IPS-15b (cell line): ENCODE results near the gene PTPDC1.
"Not testable (repeated sequence)": the region's sequence is repeated elsewhere in the genome, so short reads cannot be mapped to it uniquely, and the experiment has no call there.

Experiments
- H3K27me3 ChIP-seq: one replicate; pipeline ENCODE4 v1.6.1; 2013; ENCODE audit warnings: low read length; ENCODE audit not compliant: control insufficient read depth, insufficient read depth
- H3K36me3 ChIP-seq: one replicate; pipeline ENCODE4 v1.6.1; 2013; ENCODE audit warnings: low read length; ENCODE audit not compliant: control insufficient read depth, insufficient read depth
- H3K4me1 ChIP-seq: one replicate; pipeline ENCODE4 v1.6.1; 2013; ENCODE audit warnings: mild to moderate bottlenecking, low read length; ENCODE audit not compliant: control insufficient read depth, insufficient read depth
- H3K4me3 ChIP-seq: one replicate; pipeline ENCODE4 v1.5.1; 2013; ENCODE audit warnings: low read depth, low read length
- H3K9ac ChIP-seq: one replicate; pipeline ENCODE4 v1.6.1; 2013; ENCODE audit warnings: low read depth, mild to moderate bottlenecking, low read length
- H3K9me3 ChIP-seq: one replicate; pipeline ENCODE4 v1.6.1; 2013; ENCODE audit warnings: mild to moderate bottlenecking, low read length; ENCODE audit not compliant: control insufficient read depth, insufficient read depth

PTPDC1 gene

GRCh38 chr9:94079236-94079635 lies 5.0 kb upstream of the PTPDC1 start:
- Histone ChIP-seq H3K4me3 (no peak overlapping the region), H3K27me3 (no peaks in the 10 kb centered on the region), H3K4me1 (no peaks in the 10 kb centered on the region), H3K9me3 (no peaks in the 10 kb centered on the region), H3K36me3 (no peaks in the 10 kb centered on the region), H3K9ac (no peak overlapping the region)

GRCh38 chr9:94080249-94080648 lies 4.0 kb upstream of the PTPDC1 start:
- no peaks in the 10 kb centered on the region for H3K27me3 ChIP-seq
- H3K4me1 ChIP-seq = peaks cover 6% of the 10 kb centered on the region
- no peak overlapping the region for H3K4me3 ChIP-seq
- H3K9me3 ChIP-seq = no peaks in the 10 kb centered on the region
- H3K9ac ChIP-seq = no peak overlapping the region
- no peaks in the 10 kb centered on the region for H3K36me3 ChIP-seq

- Histone ChIP-seq H3K9ac (no peak overlapping the region), H3K4me3 (no peak overlapping the region), H3K27me3 (no peaks in the 10 kb centered on the region), H3K36me3 (no peaks in the 10 kb centered on the region), H3K4me1 (peaks cover 6% of the 10 kb centered on the region), H3K9me3 (no peaks in the 10 kb centered on the region)
These were observed 2.8 kb upstream of the PTPDC1 start for GRCh38 chr9:94081435-94081834.

- H3K27me3 ChIP-seq = no peaks in the 10 kb centered on the region
- no peaks in the 10 kb centered on the region for H3K36me3 ChIP-seq
- no peak overlapping the region for H3K4me3 ChIP-seq
- no peak overlapping the region for H3K9ac ChIP-seq
- no peaks in the 10 kb centered on the region for H3K9me3 ChIP-seq
- peaks cover 6% of the 10 kb centered on the region for H3K4me1 ChIP-seq
These were observed 2.3 kb upstream of the PTPDC1 start for GRCh38 chr9:94081864-94082463.

- Histone ChIP-seq H3K27me3 (no peaks in the 10 kb centered on the region), H3K4me1 (peaks cover 6% of the 10 kb centered on the region), H3K36me3 (no peaks in the 10 kb centered on the region), H3K9ac (no peak overlapping the region), H3K9me3 (no peaks in the 10 kb centered on the region), H3K4me3 (no peak overlapping the region)
These were observed 1.7 kb upstream of the PTPDC1 start for GRCh38 chr9:94082553-94082952.

- no peaks in the 10 kb centered on the region for H3K9me3 ChIP-seq
- peaks cover 6% of the 10 kb centered on the region for H3K4me1 ChIP-seq
- H3K27me3 ChIP-seq = no peaks in the 10 kb centered on the region
- no peak overlapping the region for H3K4me3 ChIP-seq
- no peaks in the 10 kb centered on the region for H3K36me3 ChIP-seq
- H3K9ac ChIP-seq = no peak overlapping the region
These were observed 1.3 kb upstream of the PTPDC1 start for GRCh38 chr9:94082956-94083355.

- Histone ChIP-seq H3K36me3 (no peaks in the 10 kb centered on the region), H3K27me3 (no peaks in the 10 kb centered on the region), H3K9me3 (no peaks in the 10 kb centered on the region), H3K4me3 (no peak overlapping the region), H3K9ac (no peak overlapping the region), H3K4me1 (peaks cover 6% of the 10 kb centered on the region)
These were observed 880 bp upstream of the PTPDC1 start for GRCh38 chr9:94083384-94083783.

- Histone ChIP-seq H3K4me3 (no peak overlapping the region), H3K27me3 (no peaks in the 10 kb centered on the region), H3K9me3 (no peaks in the 10 kb centered on the region), H3K4me1 (peaks cover 6% of the 10 kb centered on the region), H3K9ac (no peak overlapping the region), H3K36me3 (no peaks in the 10 kb centered on the region)
These were observed 887 bp downstream of the PTPDC1 start for GRCh38 chr9:94085062-94085639.

- H3K36me3 ChIP-seq = no peaks in the 10 kb centered on the region
- no peak overlapping the region for H3K4me3 ChIP-seq
- no peaks in the 10 kb centered on the region for H3K27me3 ChIP-seq
- peaks cover 6% of the 10 kb centered on the region for H3K4me1 ChIP-seq
- no peaks in the 10 kb centered on the region for H3K9me3 ChIP-seq
- no peak overlapping the region for H3K9ac ChIP-seq
These were observed 2.5 kb downstream of the PTPDC1 start for GRCh38 chr9:94086486-94087345.

GRCh38 chr9:94094219-94095145 lies 10.2 kb downstream of the PTPDC1 start:
- H3K36me3 ChIP-seq, H3K4me1 ChIP-seq, H3K9me3 ChIP-seq, H3K27me3 ChIP-seq: not testable (repeated sequence)
- peak overlapping the region; percentile 12 for H3K9ac ChIP-seq
- H3K4me3 ChIP-seq = peak overlapping the region; percentile 37

- H3K4me3 ChIP-seq = no peak overlapping the region
- no peaks in the 10 kb centered on the region for H3K36me3 ChIP-seq
- peaks cover 5% of the 10 kb centered on the region for H3K4me1 ChIP-seq
- H3K9me3 ChIP-seq = no peaks in the 10 kb centered on the region
- no peak overlapping the region for H3K9ac ChIP-seq
- no peaks in the 10 kb centered on the region for H3K27me3 ChIP-seq
These were observed 12.7 kb downstream of the PTPDC1 start for GRCh38 chr9:94096819-94097577.
